ENCODE measurements around the gene BCL11A. TPM values are rescaled to one million over a fixed set of nuclear protein-coding genes. Genes with fewer than 3 reads are reported as not detected.

Gene BCL11A
- total RNA-seq, 1 experiment from 2014 or later = 0.29 TPM

GRCh38 chr2:60552078-60552850, 1.2 kb downstream of the BCL11A start:
- H3K4me1 ChIP-seq = peaks cover 14% of the 10 kb centered on the region
- H3K36me3 Mint-ChIP-seq (ENCODE audit: insufficient read depth, unreplicated experiment) = peaks cover 14% of the 10 kb centered on the region
- peaks cover 2% of the 10 kb centered on the region; the same call in 1 of the 2 replicates for H3K27me3 ChIP-seq (replicated peaks; ENCODE audit: control insufficient read depth, insufficient read depth, low read length)
- no peaks in the 10 kb centered on the region for H3K9me3 ChIP-seq
- intact Hi-C loops (cut with micrococcal nuclease; ENCODE audit: unreplicated experiment) = loop anchor here (5.0 to 10.0 kb wide), 5 partner anchors 120 to 617 kb away; no protein-coding TSS in a partner anchor
- no TSS peak for BruUV-seq (replicated peaks)
- no peaks in the 10 kb centered on the region for H3K36me3 ChIP-seq (ENCODE audit: control insufficient read depth, insufficient read depth, low read length)
- no peaks in the 10 kb centered on the region for H3K9me3 Mint-ChIP-seq (ENCODE audit: unreplicated experiment)
- no peak for TF ChIP-seq CTCF (IDR thresholded peaks at IDR 0.05; ENCODE audit: insufficient read depth in 1 of 2, low read depth in 1 of 2, low read length in 1 of 2, severe bottlenecking in 1 of 2, unreplicated experiment in 1 of 2)
- H3K4me1 Mint-ChIP-seq (ENCODE audit: low read depth, unreplicated experiment) = peaks cover 20% of the 10 kb centered on the region
- H3K27me3 Mint-ChIP-seq (ENCODE audit: insufficient read depth, unreplicated experiment) = peaks cover 38% of the 10 kb centered on the region
- no peak overlapping the region for H3K27ac Mint-ChIP-seq (ENCODE audit: unreplicated experiment)
- CTCF ChIA-PET = no interaction called here
- H3K4me3 Mint-ChIP-seq (ENCODE audit: unreplicated experiment) = peak overlapping the region; percentile 79
- POLR2A ChIA-PET = interaction anchor here (0.6 kb wide), 1 partner anchor 276 kb away, joined by 11 read pairs; no protein-coding TSS in a partner anchor
- no peak for DNase-seq
- 0 out of 2 replicates have a peak overlapping the region, but pooled peaks have one; percentile 20 for H3K4me3 ChIP-seq (ENCODE audit: low read depth, low read length)

GRCh38 chr2:60551240-60552077, 2.0 kb downstream of the BCL11A start:
- Mint-ChIP-seq H3K4me3 (ENCODE audit: unreplicated experiment) (peak overlapping the region; percentile 79), H3K4me1 (ENCODE audit: low read depth, unreplicated experiment) (peaks cover 13% of the 10 kb centered on the region), H3K9me3 (ENCODE audit: unreplicated experiment) (no peaks in the 10 kb centered on the region), H3K27ac (ENCODE audit: unreplicated experiment) (no peak overlapping the region), H3K27me3 (ENCODE audit: insufficient read depth, unreplicated experiment) (peaks cover 34% of the 10 kb centered on the region), H3K36me3 (ENCODE audit: insufficient read depth, unreplicated experiment) (peaks cover 14% of the 10 kb centered on the region)
- CTCF ChIA-PET = interaction anchor here (1.1 to 1.4 kb wide), 2 partner anchors 30 to 33 kb away, joined by 4 to 6 read pairs; no protein-coding TSS in a partner anchor
- H3K9me3 ChIP-seq = no peaks in the 10 kb centered on the region
- peaks cover 2% of the 10 kb centered on the region; the same call in 1 of the 2 replicates for H3K27me3 ChIP-seq (replicated peaks; ENCODE audit: control insufficient read depth, insufficient read depth, low read length)
- POLR2A ChIA-PET = no interaction called here
- H3K4me1 ChIP-seq = peaks cover 14% of the 10 kb centered on the region
- H3K4me3 ChIP-seq (ENCODE audit: low read depth, low read length) = peak overlapping the region; percentile 19; the same call in 1 of the 2 replicates
- BruUV-seq (replicated peaks) = no TSS peak
- TF ChIP-seq CTCF (IDR thresholded peaks at IDR 0.05; ENCODE audit: insufficient read depth in 1 of 2, low read depth in 1 of 2, low read length in 1 of 2, severe bottlenecking in 1 of 2, unreplicated experiment in 1 of 2) = no peak
- H3K36me3 ChIP-seq (ENCODE audit: control insufficient read depth, insufficient read depth, low read length) = no peaks in the 10 kb centered on the region
- DNase-seq = no peak
- intact Hi-C loops (cut with micrococcal nuclease; ENCODE audit: unreplicated experiment) = loop anchor here (5.0 to 10.0 kb wide), 5 partner anchors 119 to 617 kb away; no protein-coding TSS in a partner anchor

- H3K4me3 ChIP-seq (ENCODE audit: low read depth, low read length) = no peak overlapping the region
- no peaks in the 10 kb centered on the region for H3K36me3 ChIP-seq (ENCODE audit: control insufficient read depth, insufficient read depth, low read length)
- Mint-ChIP-seq H3K4me1 (ENCODE audit: low read depth, unreplicated experiment) (peaks cover 13% of the 10 kb centered on the region), H3K9me3 (ENCODE audit: unreplicated experiment) (no peaks in the 10 kb centered on the region), H3K36me3 (ENCODE audit: insufficient read depth, unreplicated experiment) (peaks cover 14% of the 10 kb centered on the region), H3K27me3 (ENCODE audit: insufficient read depth, unreplicated experiment) (peaks cover 32% of the 10 kb centered on the region), H3K4me3 (ENCODE audit: unreplicated experiment) (peak overlapping the region; percentile 79), H3K27ac (ENCODE audit: unreplicated experiment) (no peak overlapping the region)
- ChIA-PET POLR2A (no interaction called here), CTCF (interaction anchor here (1.0 to 1.4 kb wide), 4 partner anchors 18 to 33 kb away, joined by 4 to 6 read pairs (median 4); no protein-coding TSS in a partner anchor)
- H3K9me3 ChIP-seq = no peaks in the 10 kb centered on the region
- intact Hi-C loops (cut with micrococcal nuclease; ENCODE audit: unreplicated experiment) = loop anchor here (5.0 to 10.0 kb wide), 5 partner anchors 119 to 616 kb away; no protein-coding TSS in a partner anchor
- peaks cover 14% of the 10 kb centered on the region for H3K4me1 ChIP-seq
- no TSS peak for BruUV-seq (replicated peaks)
- no peak for DNase-seq
- no peak for TF ChIP-seq CTCF (IDR thresholded peaks at IDR 0.05; ENCODE audit: insufficient read depth in 1 of 2, low read depth in 1 of 2, low read length in 1 of 2, severe bottlenecking in 1 of 2, unreplicated experiment in 1 of 2)
- H3K27me3 ChIP-seq (replicated peaks; ENCODE audit: control insufficient read depth, insufficient read depth, low read length) = peaks cover 2% of the 10 kb centered on the region; the same call in 1 of the 2 replicates
These were observed 2.5 kb downstream of the BCL11A start for GRCh38 chr2:60550984-60551239.

All from Caco-2 (cell line).